ENCODE measurements around the gene EFNA5.

DNA sequence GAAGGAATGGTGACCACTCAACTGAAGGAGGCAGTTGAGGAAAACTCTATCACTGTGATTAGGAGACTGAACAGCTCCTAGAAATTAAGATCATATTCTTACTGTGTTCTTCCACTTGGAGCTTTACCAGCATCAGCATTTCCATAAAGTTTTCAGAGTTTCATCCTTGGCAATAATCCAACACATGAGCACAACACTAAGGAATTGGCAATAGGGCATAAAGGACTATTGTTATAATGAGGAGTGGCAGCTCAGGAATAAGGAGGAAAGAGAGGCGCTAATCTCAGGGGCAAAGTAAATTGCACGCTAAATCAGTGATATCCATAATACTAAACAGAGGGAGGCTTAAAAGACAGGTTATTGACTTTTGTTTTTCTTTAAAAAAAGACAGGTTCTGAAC, 338.9 kb downstream of the EFNA5 start:
- TF ChIP-seq CTCF (tag by site-specific recombination; IDR thresholded peaks at IDR 0.05): no peak
- TF ChIP-seq, protein P1, sequence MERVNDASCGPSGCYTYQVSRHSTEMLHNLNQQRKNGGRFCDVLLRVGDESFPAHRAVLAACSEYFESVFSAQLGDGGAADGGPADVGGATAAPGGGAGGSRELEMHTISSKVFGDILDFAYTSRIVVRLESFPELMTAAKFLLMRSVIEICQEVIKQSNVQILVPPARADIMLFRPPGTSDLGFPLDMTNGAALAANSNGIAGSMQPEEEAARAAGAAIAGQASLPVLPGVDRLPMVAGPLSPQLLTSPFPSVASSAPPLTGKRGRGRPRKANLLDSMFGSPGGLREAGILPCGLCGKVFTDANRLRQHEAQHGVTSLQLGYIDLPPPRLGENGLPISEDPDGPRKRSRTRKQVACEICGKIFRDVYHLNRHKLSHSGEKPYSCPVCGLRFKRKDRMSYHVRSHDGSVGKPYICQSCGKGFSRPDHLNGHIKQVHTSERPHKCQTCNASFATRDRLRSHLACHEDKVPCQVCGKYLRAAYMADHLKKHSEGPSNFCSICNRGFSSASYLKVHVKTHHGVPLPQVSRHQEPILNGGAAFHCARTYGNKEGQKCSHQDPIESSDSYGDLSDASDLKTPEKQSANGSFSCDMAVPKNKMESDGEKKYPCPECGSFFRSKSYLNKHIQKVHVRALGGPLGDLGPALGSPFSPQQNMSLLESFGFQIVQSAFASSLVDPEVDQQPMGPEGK (tag by site-specific recombination; IDR thresholded peaks at IDR 0.05): no peak

Data from HEK293 (cell line).